Vagina (tissue), 2 donors: ENCODE measurements around the gene KCNJ1.

ENCODE experiments used
- POLR2A ChIP-seq, 2 donors: fragments of 450-650 bp; IDR thresholded peaks; one replicate each; pipeline ENCODE4 v1.6.1; 2017; ENCODE audit warnings: antibody characterized with exemption in 2 of 2, mild to moderate bottlenecking in 2 of 2, moderate library complexity in 2 of 2
- TF ChIP-seq, protein P1 (sequence below), 3 experiments: fragments of 450-650 bp in 2 of 3; fragments of 200-600 bp in 1 of 3; sonication (generic) in 1 of 3; IDR thresholded peaks; one replicate each; pipeline ENCODE4 v1.5.1; 2017 to 2019; ENCODE audit warnings: antibody characterized with exemption in 3 of 3, mild to moderate bottlenecking in 2 of 3, moderate library complexity in 2 of 3

DNA sequence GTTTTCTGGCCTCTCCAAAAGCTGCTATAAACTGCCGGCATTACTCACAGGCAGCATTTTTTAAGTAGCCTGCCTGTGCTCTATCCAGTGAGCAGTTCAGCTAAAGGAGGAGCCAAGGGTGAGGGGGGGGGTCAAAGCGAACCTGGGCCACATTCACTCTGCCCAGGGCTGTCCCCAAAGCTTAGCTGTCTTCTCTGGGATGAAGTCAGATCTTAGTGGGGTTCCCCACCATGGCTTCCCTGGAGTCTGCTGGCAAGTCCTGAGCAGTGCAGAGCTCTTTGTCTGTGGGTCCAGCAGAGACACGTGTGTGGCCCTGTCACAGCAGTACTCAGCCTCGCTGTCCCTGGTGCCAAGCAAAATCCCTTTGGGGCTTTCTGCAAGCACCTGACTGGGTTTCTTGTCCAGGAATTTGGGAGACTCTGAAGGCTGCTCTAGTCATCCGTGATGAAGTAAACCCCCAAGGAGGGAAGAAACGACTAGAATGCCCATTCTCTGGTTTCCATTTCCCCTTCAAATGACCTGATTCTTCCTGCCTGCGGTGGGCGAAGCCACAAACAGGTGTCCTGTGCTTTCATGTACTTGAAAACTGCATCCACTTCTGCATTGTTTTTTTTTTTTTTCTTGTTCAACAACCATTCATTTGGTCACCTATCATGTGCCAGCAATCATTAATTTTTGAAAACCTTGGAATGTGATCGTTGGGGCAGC is 26.6 kb upstream of the KCNJ1 start:
- TF ChIP-seq, protein P1, sequence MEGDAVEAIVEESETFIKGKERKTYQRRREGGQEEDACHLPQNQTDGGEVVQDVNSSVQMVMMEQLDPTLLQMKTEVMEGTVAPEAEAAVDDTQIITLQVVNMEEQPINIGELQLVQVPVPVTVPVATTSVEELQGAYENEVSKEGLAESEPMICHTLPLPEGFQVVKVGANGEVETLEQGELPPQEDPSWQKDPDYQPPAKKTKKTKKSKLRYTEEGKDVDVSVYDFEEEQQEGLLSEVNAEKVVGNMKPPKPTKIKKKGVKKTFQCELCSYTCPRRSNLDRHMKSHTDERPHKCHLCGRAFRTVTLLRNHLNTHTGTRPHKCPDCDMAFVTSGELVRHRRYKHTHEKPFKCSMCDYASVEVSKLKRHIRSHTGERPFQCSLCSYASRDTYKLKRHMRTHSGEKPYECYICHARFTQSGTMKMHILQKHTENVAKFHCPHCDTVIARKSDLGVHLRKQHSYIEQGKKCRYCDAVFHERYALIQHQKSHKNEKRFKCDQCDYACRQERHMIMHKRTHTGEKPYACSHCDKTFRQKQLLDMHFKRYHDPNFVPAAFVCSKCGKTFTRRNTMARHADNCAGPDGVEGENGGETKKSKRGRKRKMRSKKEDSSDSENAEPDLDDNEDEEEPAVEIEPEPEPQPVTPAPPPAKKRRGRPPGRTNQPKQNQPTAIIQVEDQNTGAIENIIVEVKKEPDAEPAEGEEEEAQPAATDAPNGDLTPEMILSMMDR (IDR thresholded peaks at IDR 0.05) = no peak
- TF ChIP-seq POLR2A (IDR thresholded peaks at IDR 0.05) = no peak
